ENCODE results near the gene C1orf56.
A peak's percentile ranks its signal among the peaks of the same experiment; 100 is the strongest.

Gene C1orf56

DNA sequence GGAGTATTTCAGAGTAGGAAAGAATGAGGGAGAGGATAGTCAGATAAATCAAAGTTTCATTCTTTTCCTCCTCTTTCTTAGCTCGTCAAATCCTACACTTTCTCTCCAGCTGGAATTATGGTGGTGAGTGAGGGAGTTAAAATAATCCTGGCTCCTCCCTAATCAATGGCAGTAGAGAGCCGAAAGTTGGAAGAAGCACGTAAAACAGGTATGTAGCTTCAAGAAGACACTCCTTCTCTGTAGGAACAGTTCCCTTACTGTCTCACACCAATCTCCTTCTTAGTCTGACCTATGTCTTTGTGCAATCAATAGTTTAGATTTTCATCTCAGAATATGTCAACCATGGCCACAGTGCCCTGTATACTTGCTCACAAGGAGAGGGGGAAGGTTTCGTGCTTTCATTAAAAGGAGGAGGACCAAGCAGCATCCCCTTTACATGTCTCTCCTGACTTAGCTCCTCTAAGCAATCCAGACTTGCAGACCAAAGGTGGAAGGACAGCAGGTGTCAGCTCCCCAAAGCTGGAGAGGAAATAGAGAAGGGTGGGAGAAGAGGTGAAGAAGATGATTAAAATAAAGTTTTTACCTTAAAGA, 41.7 kb upstream of the C1orf56 start:
- no peaks in the 10 kb centered on the region for H3K36me3 ChIP-seq (ENCODE audit: low read length)
- H3K4me3 ChIP-seq (ENCODE audit: insufficient read depth, low read length, poor library complexity, severe bottlenecking): peak overlapping the region; percentile 48
- H2AFZ ChIP-seq (ENCODE audit: low read depth, low read length, severe bottlenecking): peak overlapping the region; percentile 79
- peak overlapping the region; percentile 60 for H3K4me2 ChIP-seq (ENCODE audit: low read depth, low read length, poor library complexity, severe bottlenecking)
- H3F3A ChIP-seq (ENCODE audit: insufficient read depth): peaks cover 8% of the 10 kb centered on the region; the same call in 1 of the 2 replicates
- H3K9ac ChIP-seq (ENCODE audit: low read length): peak overlapping the region; percentile 60
- no peaks in the 10 kb centered on the region for H4K20me1 ChIP-seq (ENCODE audit: low read depth, low read length)
- H3K27me3 ChIP-seq (ENCODE audit: low read length): no peaks in the 10 kb centered on the region
- TF ChIP-seq EZH2phosphoT487 (conservative IDR thresholded peaks at IDR 0.05; ENCODE audit: low read length): no peak
- TF ChIP-seq, protein P1, sequence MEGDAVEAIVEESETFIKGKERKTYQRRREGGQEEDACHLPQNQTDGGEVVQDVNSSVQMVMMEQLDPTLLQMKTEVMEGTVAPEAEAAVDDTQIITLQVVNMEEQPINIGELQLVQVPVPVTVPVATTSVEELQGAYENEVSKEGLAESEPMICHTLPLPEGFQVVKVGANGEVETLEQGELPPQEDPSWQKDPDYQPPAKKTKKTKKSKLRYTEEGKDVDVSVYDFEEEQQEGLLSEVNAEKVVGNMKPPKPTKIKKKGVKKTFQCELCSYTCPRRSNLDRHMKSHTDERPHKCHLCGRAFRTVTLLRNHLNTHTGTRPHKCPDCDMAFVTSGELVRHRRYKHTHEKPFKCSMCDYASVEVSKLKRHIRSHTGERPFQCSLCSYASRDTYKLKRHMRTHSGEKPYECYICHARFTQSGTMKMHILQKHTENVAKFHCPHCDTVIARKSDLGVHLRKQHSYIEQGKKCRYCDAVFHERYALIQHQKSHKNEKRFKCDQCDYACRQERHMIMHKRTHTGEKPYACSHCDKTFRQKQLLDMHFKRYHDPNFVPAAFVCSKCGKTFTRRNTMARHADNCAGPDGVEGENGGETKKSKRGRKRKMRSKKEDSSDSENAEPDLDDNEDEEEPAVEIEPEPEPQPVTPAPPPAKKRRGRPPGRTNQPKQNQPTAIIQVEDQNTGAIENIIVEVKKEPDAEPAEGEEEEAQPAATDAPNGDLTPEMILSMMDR (IDR thresholded peaks at IDR 0.05; ENCODE audit: insufficient read depth, low read length, poor library complexity, severe bottlenecking): no peak
- no peak overlapping the region for H3K27ac ChIP-seq (ENCODE audit: low read depth, low read length)
- no peaks in the 10 kb centered on the region for H3K9me3 ChIP-seq (ENCODE audit: insufficient read depth, low read length)
- peaks cover 12% of the 10 kb centered on the region; the same call in 1 of the 2 replicates for H3K79me2 ChIP-seq (ENCODE audit: insufficient read depth, low read length)
- no peaks in the 10 kb centered on the region for H3K9me2 ChIP-seq (replicated peaks; ENCODE audit: insufficient read depth, low read length)

DNA sequence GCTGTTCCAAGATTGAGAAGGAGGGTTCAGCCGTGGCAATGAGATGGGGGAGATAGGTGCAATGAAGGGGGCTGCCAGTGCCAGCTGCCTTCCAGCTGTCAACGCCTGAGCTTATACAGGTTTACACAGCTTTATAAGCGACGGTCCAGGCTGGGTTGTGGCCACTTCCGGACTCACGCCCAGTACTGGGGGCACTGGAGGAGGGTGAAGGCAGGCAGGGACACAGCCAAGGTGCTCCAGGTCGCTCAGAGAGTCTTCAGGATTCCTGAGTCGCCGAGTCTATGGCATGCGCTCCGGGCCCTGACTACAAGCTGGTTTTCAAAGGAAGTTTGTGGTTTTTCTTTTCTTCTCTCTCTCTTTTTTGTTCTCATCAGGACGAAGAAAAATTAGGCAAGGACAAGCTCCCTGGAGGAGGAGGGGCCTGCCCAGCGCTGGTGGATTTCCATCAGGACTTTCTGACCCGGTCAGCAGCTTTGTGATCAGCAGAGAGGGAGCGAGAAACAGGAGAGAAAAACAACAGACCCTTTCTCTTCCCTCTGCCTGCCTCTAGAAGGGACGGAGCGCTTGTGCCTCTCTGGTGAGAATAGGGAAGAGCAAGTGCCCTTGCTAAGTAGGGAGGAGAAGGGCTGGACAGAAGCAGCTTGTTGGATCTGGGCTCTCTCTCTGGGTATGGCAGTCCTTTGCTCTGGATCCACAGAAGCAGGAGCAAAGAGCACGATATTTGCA, 41.1 kb upstream of the C1orf56 start, which contains the start of gene MINDY1:
Gene MINDY1 (minus strand): TSS at position 576 of the 726 bp plus-strand sequence. CDS start 4,285 bp downstream, outside the sequence.
- Histone ChIP-seq H2AFZ (ENCODE audit: low read depth, low read length, severe bottlenecking) (peak within 1 kb of the TSS; percentile 85), H3K27ac (ENCODE audit: low read depth, low read length) (peak within 1 kb of the TSS; percentile 51), H3K9me3 (ENCODE audit: insufficient read depth, low read length) (no peaks in the 10 kb centered on the region), H3K79me2 (ENCODE audit: insufficient read depth, low read length) (peaks cover 12% of the 10 kb centered on the region; the same call in 1 of the 2 replicates), H3K4me2 (ENCODE audit: low read depth, low read length, poor library complexity, severe bottlenecking) (peak within 1 kb of the TSS; percentile 75), H3F3A (ENCODE audit: insufficient read depth) (peaks cover 8% of the 10 kb centered on the region; the same call in 1 of the 2 replicates), H3K4me3 (ENCODE audit: insufficient read depth, low read length, poor library complexity, severe bottlenecking) (peak within 1 kb of the TSS; percentile 48), H4K20me1 (ENCODE audit: low read depth, low read length) (no peaks in the 10 kb centered on the region), H3K9me2 (replicated peaks; ENCODE audit: insufficient read depth, low read length) (no peaks in the 10 kb centered on the region), H3K9ac (ENCODE audit: low read length) (peak within 1 kb of the TSS; percentile 83), H3K36me3 (ENCODE audit: low read length) (no peaks in the 10 kb centered on the region), H3K27me3 (ENCODE audit: low read length) (no peaks in the 10 kb centered on the region)
- TF ChIP-seq, protein P1 (IDR thresholded peaks at IDR 0.05; ENCODE audit: insufficient read depth, low read length, poor library complexity, severe bottlenecking): no peak
- TF ChIP-seq EZH2phosphoT487 (conservative IDR thresholded peaks at IDR 0.05; ENCODE audit: low read length): no peak

DNA sequence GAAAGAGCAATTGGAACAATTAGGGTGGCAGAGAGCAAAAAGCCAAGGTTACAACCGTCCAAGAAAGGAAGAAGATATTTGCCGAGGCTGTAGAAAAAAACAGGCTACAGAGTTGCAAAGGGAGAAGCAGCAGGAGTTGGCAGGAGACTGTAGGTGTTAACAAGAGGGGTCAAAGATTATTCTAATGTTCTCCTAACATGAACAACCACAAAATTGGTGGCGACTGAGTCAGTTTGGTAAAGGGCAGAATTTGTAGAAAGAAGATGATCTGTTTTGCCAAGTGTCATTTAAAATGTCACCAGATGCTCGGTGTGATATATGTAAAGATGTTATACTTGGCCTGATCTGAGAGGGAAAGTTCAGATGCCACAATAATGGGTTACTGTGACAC, 39.7 kb upstream of the C1orf56 start:
- H2AFZ ChIP-seq (ENCODE audit: low read depth, low read length, severe bottlenecking): peak overlapping the region; percentile 85
- H3K4me3 ChIP-seq (ENCODE audit: insufficient read depth, low read length, poor library complexity, severe bottlenecking): peak overlapping the region; percentile 87
- H3K9ac ChIP-seq (ENCODE audit: low read length): peak overlapping the region; percentile 83
- H3K9me3 ChIP-seq (ENCODE audit: insufficient read depth, low read length): no peaks in the 10 kb centered on the region
- H4K20me1 ChIP-seq (ENCODE audit: low read depth, low read length): no peaks in the 10 kb centered on the region
- peak overlapping the region; percentile 75 for H3K4me2 ChIP-seq (ENCODE audit: low read depth, low read length, poor library complexity, severe bottlenecking)
- H3K36me3 ChIP-seq (ENCODE audit: low read length): no peaks in the 10 kb centered on the region
- H3F3A ChIP-seq (ENCODE audit: insufficient read depth): peaks cover 8% of the 10 kb centered on the region; the same call in 1 of the 2 replicates
- no peaks in the 10 kb centered on the region for H3K27me3 ChIP-seq (ENCODE audit: low read length)
- H3K27ac ChIP-seq (ENCODE audit: low read depth, low read length): peak overlapping the region; percentile 51
- TF ChIP-seq, protein P1 (IDR thresholded peaks at IDR 0.05; ENCODE audit: insufficient read depth, low read length, poor library complexity, severe bottlenecking): no peak
- TF ChIP-seq EZH2phosphoT487 (conservative IDR thresholded peaks at IDR 0.05; ENCODE audit: low read length): no peak
- H3K79me2 ChIP-seq (ENCODE audit: insufficient read depth, low read length): peaks cover 12% of the 10 kb centered on the region; the same call in 1 of the 2 replicates
- H3K9me2 ChIP-seq (replicated peaks; ENCODE audit: insufficient read depth, low read length): no peaks in the 10 kb centered on the region

All from SU-DHL-6 (cell line).